ENCODE measurements around the gene RNF166.

RNF166 gene

GRCh38 chr16:88693420-88694177, 12.6 kb downstream of the RNF166 start:
- no peak for DNase-seq (ENCODE audit: low spot score)
- no peak for FAIRE-seq

GRCh38 chr16:88692861-88693260, 13.3 kb downstream of the RNF166 start:
- FAIRE-seq: no peak
- DNase-seq (ENCODE audit: low spot score): no peak

GRCh38 chr16:88691924-88692560, 14.2 kb downstream of the RNF166 start:
- FAIRE-seq (no peak), DNase-seq (ENCODE audit: low spot score) (no peak)

GRCh38 chr16:88691129-88691813, 14.9 kb downstream of the RNF166 start:
- FAIRE-seq (no peak), DNase-seq (ENCODE audit: low spot score) (no peak)

- FAIRE-seq (no peak), DNase-seq (ENCODE audit: low spot score) (no peak)
Observed at GRCh38 chr16:88690341-88691128, 15.7 kb downstream of the RNF166 start.

GRCh38 chr16:88688013-88688778, 18.0 kb downstream of the RNF166 start:
- no peak for DNase-seq (ENCODE audit: low spot score)
- FAIRE-seq: no peak

- DNase-seq (ENCODE audit: low spot score) (no peak), FAIRE-seq (no peak)
Observed at GRCh38 chr16:88687676-88688012, 18.6 kb downstream of the RNF166 start.

- FAIRE-seq (no peak), DNase-seq (ENCODE audit: low spot score) (no peak)
Observed at GRCh38 chr16:88687254-88687576, 19.0 kb downstream of the RNF166 start.

GRCh38 chr16:88686439-88687253, 19.6 kb downstream of the RNF166 start, which contains the start of gene SNAI3:
TSS of gene SNAI3 (minus strand) at chr16:88686507. CDS start at chr16:88686406, 101 bp downstream.
- FAIRE-seq (no peak), DNase-seq (ENCODE audit: low spot score) (peak; percentile 96)

GRCh38 chr16:88686062-88686438, 20.2 kb downstream of the RNF166 start:
- FAIRE-seq (no peak), DNase-seq (ENCODE audit: low spot score) (peak; percentile 55)

GRCh38 chr16:88685156-88686061, 20.8 kb downstream of the RNF166 start:
- FAIRE-seq: no peak
- peak; percentile 59 for DNase-seq (ENCODE audit: low spot score)

GRCh38 chr16:88684569-88685155, 21.5 kb downstream of the RNF166 start:
- no peak for DNase-seq (ENCODE audit: low spot score)
- no peak for FAIRE-seq

- no peak for FAIRE-seq
- DNase-seq (ENCODE audit: low spot score): no peak
Observed at GRCh38 chr16:88681709-88682451, 24.3 kb downstream of the RNF166 start.

GRCh38 chr16:88681084-88681680, 25.0 kb downstream of the RNF166 start:
- no peak for DNase-seq (ENCODE audit: low spot score)
- peak; percentile 83 for FAIRE-seq

GRCh38 chr16:88680554-88681083, 25.6 kb downstream of the RNF166 start:
- DNase-seq (ENCODE audit: low spot score) (no peak), FAIRE-seq (no peak)

GRCh38 chr16:88678224-88678979, 27.8 kb downstream of the RNF166 start:
- no peak for FAIRE-seq

GRCh38 chr16:88677721-88678120, 28.5 kb downstream of the RNF166 start:
- no peak for FAIRE-seq

More at GRCh38 chr16:88678224-88678979, 27.8 kb downstream of the RNF166 start:
- no peak for DNase-seq (ENCODE audit: low spot score)

More at GRCh38 chr16:88677721-88678120, 28.5 kb downstream of the RNF166 start:
- DNase-seq (ENCODE audit: low spot score): no peak

Measured in urothelium cell line (cell line).